AG04450 (cell line): ENCODE results near the gene USP10. TPM values are rescaled to one million over a fixed set of nuclear protein-coding genes. Genes with fewer than 3 reads are reported as not detected.

Source experiments
- CTCF ChIA-PET: fragments of 300-600, 350-600 bp; formaldehyde crosslinking; extraction: SDS; loops from one replicate; lab custom pipeline; 2022; ENCODE audit warnings: antibody characterized with exemption, inconsistent platforms; lab: Charles Lee
- POLR2A ChIA-PET: fragments of 350-600 bp; formaldehyde crosslinking; extraction: SDS; loops from one replicate; lab custom pipeline; 2021; ENCODE audit warnings: antibody characterized with exemption, inconsistent platforms; lab: Yijun Ruan, JAX
- DNase-seq: peaks from one replicate; pipeline ENCODE4 v3.0.0-alpha.2; 2011; ENCODE audit warnings: low read depth, low spot score
- H3K27ac ChIP-seq: one replicate; pipeline ENCODE4 v1.5.1; 2012; ENCODE audit warnings: low read depth, low read length, control low read depth
- H3K27me3 ChIP-seq: one replicate; pipeline ENCODE4 v1.6.0; 2012; ENCODE audit warnings: low read length; ENCODE audit not compliant: control insufficient read depth, insufficient read depth
- H3K4me3 ChIP-seq: 2 replicates; pipeline ENCODE4 v1.5.1; 2011; ENCODE audit warnings: mild to moderate bottlenecking, low read depth, low read length, control low read depth
- H3K9me3 ChIP-seq: 2 replicates; pipeline ENCODE4 v1.5.1; 2012; ENCODE audit warnings: low read length; ENCODE audit not compliant: control insufficient read depth, insufficient read depth
- polyA plus RNA-seq: library from polyadenylated mRNA; depleted of rRNA; stranded (reverse); fragments of >200 nt; gene quantifications from 2 replicates; pipeline ENCODE4 v1.2.3, GENCODE V29; 2011
- TF ChIP-seq, protein P1 (sequence below): IDR thresholded peaks from 2 replicates; pipeline ENCODE4 v1.5.1; 2011; ENCODE audit warnings: low read depth, low read length, control low read depth, inconsistent platforms

Gene USP10
- polyA plus RNA-seq, 1 experiment: 54.9 TPM

DNA sequence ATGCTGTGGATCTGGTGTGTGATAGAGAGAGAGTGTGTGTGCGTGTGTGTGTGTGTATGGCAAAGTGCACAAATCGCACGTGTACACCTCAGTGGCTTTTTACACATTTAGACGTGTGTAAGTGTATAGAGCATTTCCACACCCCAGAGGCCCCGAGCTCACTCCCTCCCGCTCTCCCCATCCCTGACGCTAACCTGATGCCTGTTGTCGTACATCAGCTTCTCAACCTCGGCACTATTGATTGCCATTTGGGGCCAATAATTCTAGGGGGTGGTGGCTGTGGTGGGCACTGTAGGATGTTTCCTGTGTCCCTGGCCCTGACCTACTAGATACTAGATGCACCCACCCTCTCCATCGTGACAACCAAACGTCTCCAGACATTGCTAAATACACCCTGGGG, 89.6 kb downstream of the USP10 start:
- Histone ChIP-seq H3K27me3 (no peaks in the 10 kb centered on the region), H3K27ac (no peak overlapping the region), H3K4me3 (no peak overlapping the region), H3K9me3 (no peaks in the 10 kb centered on the region; the same call in 1 of the 2 replicates)
- CTCF ChIA-PET: no interaction called here
- TF ChIP-seq, protein P1, sequence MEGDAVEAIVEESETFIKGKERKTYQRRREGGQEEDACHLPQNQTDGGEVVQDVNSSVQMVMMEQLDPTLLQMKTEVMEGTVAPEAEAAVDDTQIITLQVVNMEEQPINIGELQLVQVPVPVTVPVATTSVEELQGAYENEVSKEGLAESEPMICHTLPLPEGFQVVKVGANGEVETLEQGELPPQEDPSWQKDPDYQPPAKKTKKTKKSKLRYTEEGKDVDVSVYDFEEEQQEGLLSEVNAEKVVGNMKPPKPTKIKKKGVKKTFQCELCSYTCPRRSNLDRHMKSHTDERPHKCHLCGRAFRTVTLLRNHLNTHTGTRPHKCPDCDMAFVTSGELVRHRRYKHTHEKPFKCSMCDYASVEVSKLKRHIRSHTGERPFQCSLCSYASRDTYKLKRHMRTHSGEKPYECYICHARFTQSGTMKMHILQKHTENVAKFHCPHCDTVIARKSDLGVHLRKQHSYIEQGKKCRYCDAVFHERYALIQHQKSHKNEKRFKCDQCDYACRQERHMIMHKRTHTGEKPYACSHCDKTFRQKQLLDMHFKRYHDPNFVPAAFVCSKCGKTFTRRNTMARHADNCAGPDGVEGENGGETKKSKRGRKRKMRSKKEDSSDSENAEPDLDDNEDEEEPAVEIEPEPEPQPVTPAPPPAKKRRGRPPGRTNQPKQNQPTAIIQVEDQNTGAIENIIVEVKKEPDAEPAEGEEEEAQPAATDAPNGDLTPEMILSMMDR: no peak
- POLR2A ChIA-PET: interaction anchor here (1.0 kb wide), 1 partner anchor 31 kb away, joined by 4 read pairs; the partner anchor contains the start of gene CRISPLD2
- DNase-seq: no peak

DNA sequence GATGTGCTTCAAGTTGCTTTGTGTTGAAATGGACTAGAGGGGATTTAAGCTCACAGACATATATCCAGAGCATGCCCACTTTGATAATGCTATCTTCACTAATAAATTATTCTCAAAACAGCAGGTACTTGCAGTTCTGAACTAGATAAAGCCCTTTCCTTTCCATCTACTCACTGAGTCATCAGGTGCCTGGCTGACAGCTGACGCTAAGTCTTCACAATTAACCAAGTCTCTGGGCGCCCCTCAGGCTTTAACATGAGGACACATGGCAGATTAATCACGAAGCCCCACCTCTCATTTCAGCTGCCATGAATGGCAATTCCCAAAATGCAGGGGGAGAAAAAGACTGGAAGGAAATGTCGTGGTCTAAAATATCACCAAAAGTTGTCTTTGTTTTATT, 90.5 kb downstream of the USP10 start:
- DNase-seq: no peak
- Histone ChIP-seq H3K4me3 (no peak overlapping the region), H3K27ac (no peak overlapping the region), H3K27me3 (no peaks in the 10 kb centered on the region), H3K9me3 (no peaks in the 10 kb centered on the region; the same call in 1 of the 2 replicates)
- POLR2A ChIA-PET: no interaction called here
- CTCF ChIA-PET: no interaction called here
- TF ChIP-seq, protein P1: no peak

DNA sequence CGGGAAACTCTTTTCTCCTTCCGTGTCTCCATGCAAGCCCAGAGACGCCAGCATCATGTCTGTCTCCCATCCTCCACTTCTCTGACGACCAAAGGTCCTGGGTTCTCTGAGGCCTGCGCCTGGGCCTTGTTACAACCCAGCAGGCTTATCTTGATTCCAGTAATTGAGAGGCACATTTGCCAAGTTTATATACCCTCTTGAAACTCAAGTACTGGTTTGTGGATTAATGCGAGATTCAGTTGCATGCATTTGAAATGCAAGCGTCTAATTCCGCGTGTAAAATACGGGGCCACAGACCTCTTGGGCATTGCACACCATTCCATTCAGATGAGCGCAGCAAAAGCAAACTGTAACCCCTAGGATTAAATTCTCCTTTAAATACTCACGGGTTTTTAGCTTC, 91.3 kb downstream of the USP10 start:
- ChIA-PET CTCF (no interaction called here), POLR2A (no interaction called here)
- DNase-seq: no peak
- H3K27ac ChIP-seq: no peak overlapping the region
- no peaks in the 10 kb centered on the region for H3K27me3 ChIP-seq
- TF ChIP-seq, protein P1: no peak
- no peaks in the 10 kb centered on the region; the same call in 1 of the 2 replicates for H3K9me3 ChIP-seq
- no peak overlapping the region for H3K4me3 ChIP-seq

DNA sequence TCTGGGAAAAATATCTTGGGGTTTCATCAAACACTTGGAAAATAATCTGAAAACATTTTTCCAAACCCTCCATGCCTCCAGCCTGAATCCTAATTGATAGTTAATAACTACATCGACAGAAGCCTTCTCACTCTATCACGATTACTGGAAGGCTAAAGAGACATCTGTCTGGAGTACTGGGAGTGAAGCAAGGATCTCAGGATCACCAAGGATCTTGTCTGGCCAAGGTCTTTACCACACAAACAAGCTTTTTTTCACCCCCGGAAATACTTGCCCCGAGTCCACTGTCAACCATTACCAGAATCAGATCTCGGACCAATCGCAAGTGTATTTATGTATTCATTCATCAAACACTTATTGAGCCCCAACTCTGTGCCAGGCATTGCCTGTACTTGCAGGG, 91.7 kb downstream of the USP10 start:
- TF ChIP-seq, protein P1: no peak
- no peak overlapping the region for H3K27ac ChIP-seq
- CTCF ChIA-PET: interaction anchor here (1.6 kb wide), 1 partner anchor 161 kb away, joined by 4 read pairs; no protein-coding TSS in a partner anchor
- POLR2A ChIA-PET: no interaction called here
- no peak overlapping the region for H3K4me3 ChIP-seq
- H3K27me3 ChIP-seq: no peaks in the 10 kb centered on the region
- DNase-seq: no peak
- no peaks in the 10 kb centered on the region; the same call in 1 of the 2 replicates for H3K9me3 ChIP-seq

DNA sequence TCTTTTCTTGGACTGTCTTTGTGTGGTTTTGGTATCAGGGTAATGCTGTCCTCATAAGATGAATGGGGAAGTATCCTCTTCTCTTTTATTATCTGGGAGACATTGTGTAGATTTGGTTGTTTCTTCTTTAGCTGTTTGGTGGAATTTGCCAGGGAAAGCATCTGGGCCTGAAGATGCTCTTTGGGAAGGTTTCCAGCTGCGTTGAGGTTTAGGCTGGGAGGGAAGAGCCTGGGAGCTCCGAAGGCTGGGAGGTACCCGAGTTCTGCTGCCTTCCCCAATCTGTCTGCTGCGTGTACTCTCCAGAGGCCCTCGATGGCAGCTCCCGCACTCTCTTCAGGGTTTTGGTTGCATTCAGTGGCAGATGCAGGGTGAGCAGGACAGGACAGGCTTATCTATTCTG, 94.4 kb downstream of the USP10 start:
- ChIA-PET POLR2A (interaction anchor here (7.2 kb wide), 1 partner anchor 26 kb away, joined by 38 read pairs; the partner anchor contains the start of gene CRISPLD2), CTCF (no interaction called here)
- H3K27me3 ChIP-seq: no peaks in the 10 kb centered on the region
- no peaks in the 10 kb centered on the region; the same call in 1 of the 2 replicates for H3K9me3 ChIP-seq
- H3K27ac ChIP-seq: peak overlapping the region; percentile 97
- no peak for DNase-seq
- TF ChIP-seq, protein P1: no peak
- H3K4me3 ChIP-seq: no peak overlapping the region
